ENCODE results near the gene SETD2. TPM values are rescaled to one million over a fixed set of nuclear protein-coding genes. Genes with fewer than 3 reads are reported as not detected.
A peak's percentile ranks its signal among the peaks of the same experiment; 100 is the strongest.

SETD2 gene
- total RNA-seq, 1 experiment from 2014 or later = 60.8 TPM

GRCh38 chr3:46990573-46991374 lies 173.1 kb downstream of the SETD2 start:
- no peak overlapping the region for H2BK12ac ChIP-seq (ENCODE audit: insufficient read length, low read depth, low read length)
- H3K56ac ChIP-seq (ENCODE audit: insufficient read length, low read depth, low read length) = no peak overlapping the region
- H3K79me1 ChIP-seq (ENCODE audit: insufficient read depth, low read depth, low read length, poor library complexity, severe bottlenecking) = no peaks in the 10 kb centered on the region
- WGBS (ENCODE audit: extremely low coverage, insufficient read length, low lambda C conversion rate) = no CpG with 5 or more reads among the region's 11 CpGs
- no peak overlapping the region for H4K91ac ChIP-seq (ENCODE audit: insufficient read length, low read depth, low read length)
- no peaks in the 10 kb centered on the region for H3K27me3 ChIP-seq (ENCODE audit: insufficient read depth, low read length)
- Mint-ChIP-seq H3K9me3 (no peaks in the 10 kb centered on the region), H3K4me1 (peaks cover 32 to 38% of the 10 kb centered on the region in 2 experiments), H3K36me3 (ENCODE audit: insufficient read depth in 1 of 3, low read depth in 3 of 3) (peaks cover 15 to 30% (median 16%) of the 10 kb centered on the region in 3 experiments), H3K27ac (0 out of 7 replicates have a peak overlapping the region, but pooled peaks of 1 of the 3 experiments have one; percentile 28), H3K4me3 (no peak overlapping the region), H3K27me3 (ENCODE audit: low read depth) (no peaks in the 10 kb centered on the region)
- H4K5ac ChIP-seq (ENCODE audit: insufficient read length, low read depth, low read length) = no peak overlapping the region
- no peak overlapping the region for H2BK20ac ChIP-seq (ENCODE audit: low read depth, low read length, poor library complexity, severe bottlenecking)
- H3K23me2 ChIP-seq (ENCODE audit: insufficient read length, low read depth, low read length, poor library complexity, severe bottlenecking) = no peaks in the 10 kb centered on the region
- H2BK120ac ChIP-seq (ENCODE audit: low read depth, low read length, poor library complexity, severe bottlenecking) = no peak overlapping the region
- no peak overlapping the region for H4K8ac ChIP-seq (replicated peaks; ENCODE audit: insufficient read length, low read depth, low read length)
- no peaks in the 10 kb centered on the region for H3K9me3 ChIP-seq (ENCODE audit: control insufficient read depth, low read depth, low read length)
- H3K27ac ChIP-seq (ENCODE audit: insufficient read length, low read depth, low read length) = no peak overlapping the region
- no peaks in the 10 kb centered on the region for H4K20me1 ChIP-seq (ENCODE audit: control insufficient read depth, insufficient read depth, insufficient read length)
- no peak overlapping the region for H2BK15ac ChIP-seq (ENCODE audit: low read depth, low read length)
- no peak overlapping the region for H3K4me2 ChIP-seq (ENCODE audit: insufficient read depth, insufficient read length, low read length)
- H3K4me1 ChIP-seq (ENCODE audit: insufficient read depth, low read length) = peaks cover 4% of the 10 kb centered on the region; the same call in 1 of the 2 replicates
- H2BK5ac ChIP-seq (ENCODE audit: insufficient read length, low read length) = no peak overlapping the region
- H3K14ac ChIP-seq (ENCODE audit: insufficient read depth, low read length) = no peak overlapping the region; the same call in 1 of the 2 replicates
- no peak overlapping the region for H3K18ac ChIP-seq (ENCODE audit: insufficient read length, low read depth, low read length)
- H3K23ac ChIP-seq (ENCODE audit: insufficient read length, low read depth, low read length) = no peak overlapping the region
- DNase-seq = no peak
- H3K4ac ChIP-seq (ENCODE audit: low read depth, low read length) = no peak overlapping the region
- TF ChIP-seq, protein P1, sequence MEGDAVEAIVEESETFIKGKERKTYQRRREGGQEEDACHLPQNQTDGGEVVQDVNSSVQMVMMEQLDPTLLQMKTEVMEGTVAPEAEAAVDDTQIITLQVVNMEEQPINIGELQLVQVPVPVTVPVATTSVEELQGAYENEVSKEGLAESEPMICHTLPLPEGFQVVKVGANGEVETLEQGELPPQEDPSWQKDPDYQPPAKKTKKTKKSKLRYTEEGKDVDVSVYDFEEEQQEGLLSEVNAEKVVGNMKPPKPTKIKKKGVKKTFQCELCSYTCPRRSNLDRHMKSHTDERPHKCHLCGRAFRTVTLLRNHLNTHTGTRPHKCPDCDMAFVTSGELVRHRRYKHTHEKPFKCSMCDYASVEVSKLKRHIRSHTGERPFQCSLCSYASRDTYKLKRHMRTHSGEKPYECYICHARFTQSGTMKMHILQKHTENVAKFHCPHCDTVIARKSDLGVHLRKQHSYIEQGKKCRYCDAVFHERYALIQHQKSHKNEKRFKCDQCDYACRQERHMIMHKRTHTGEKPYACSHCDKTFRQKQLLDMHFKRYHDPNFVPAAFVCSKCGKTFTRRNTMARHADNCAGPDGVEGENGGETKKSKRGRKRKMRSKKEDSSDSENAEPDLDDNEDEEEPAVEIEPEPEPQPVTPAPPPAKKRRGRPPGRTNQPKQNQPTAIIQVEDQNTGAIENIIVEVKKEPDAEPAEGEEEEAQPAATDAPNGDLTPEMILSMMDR (conservative IDR thresholded peaks at IDR 0.05) = no peak
- H2AK5ac ChIP-seq (ENCODE audit: insufficient read length, low read length) = no peak overlapping the region
- no peak overlapping the region for H3K9ac ChIP-seq (ENCODE audit: extremely low read depth, insufficient read length, low read length)
- no peak overlapping the region for H2AFZ ChIP-seq (ENCODE audit: low read length)
- H3K79me2 ChIP-seq (ENCODE audit: insufficient read depth, low read length) = no peaks in the 10 kb centered on the region
- no peak overlapping the region for H3T11ph ChIP-seq (ENCODE audit: low read length)

Data from H9 (cell line).